Adrenal gland (tissue), 5 donors: ENCODE measurements around the gene GALNT8.

Experiments
- CTCF ChIP-seq, 6 experiments: fragments of 450-650 bp in 4 of 6; fragments of 200-600 bp in 2 of 6; sonication (generic) in 1 of 6; IDR thresholded peaks; 1 replicate in 5 of 6; 2 replicates in 1 of 6; pipeline versions ENCODE4 v1.5.1 to v1.8.0; 2016 to 2021; ENCODE audit warnings: antibody characterized with exemption in 6 of 6, mild to moderate bottlenecking in 2 of 6, moderate library complexity in 1 of 6
- POLR2A ChIP-seq, 2 donors: fragments of 450-650 bp; IDR thresholded peaks; one replicate each; pipeline ENCODE4 v1.6.1; 2017; ENCODE audit warnings: antibody characterized with exemption in 2 of 2, mild to moderate bottlenecking in 2 of 2, moderate library complexity in 1 of 2
- donor health status: DM: no; HTN: no; CAD: no.

GRCh38 chr12:4743046-4743445 lies 22.8 kb downstream of the GALNT8 start:
- TF ChIP-seq POLR2A (IDR thresholded peaks at IDR 0.05), result no peak
- no peak for TF ChIP-seq CTCF (IDR thresholded peaks at IDR 0.05)
